H1 (cell line): ENCODE measurements around the gene ADAM12. TPM values are rescaled to one million over a fixed set of nuclear protein-coding genes. Genes with fewer than 3 reads are reported as not detected.

Experiments
- CTCF ChIA-PET: fragments of 300-600 bp; sonication (Branson Sonifier 250); formaldehyde crosslinking; loops from one replicate; lab custom pipeline; 2021; ENCODE audit not compliant: partially characterized antibody; lab: Charles Lee
- POLR2A ChIA-PET: fragments of 300-600 bp; sonication (Branson Sonifier 250); formaldehyde crosslinking; loops from one replicate; lab custom pipeline; 2021; ENCODE audit warnings: inconsistent platforms; ENCODE audit not compliant: partially characterized antibody; lab: Charles Lee
- DNase-seq, 2 experiments: peaks; one replicate each; pipeline versions ENCODE4 v3.0.0 to v3.0.0-alpha.2; 2010 to 2022; ENCODE audit warnings: low spot score in 2 of 2, low read depth in 1 of 2, mixed read lengths in 1 of 2
- FAIRE-seq: peaks from 2 replicates; lab custom pipeline; 2011; peaks lifted over from hg19 to GRCh38; lab: Jason Lieb, UNC
- H2AFZ ChIP-seq: 2 replicates; pipeline ENCODE4 v1.8.1; 2012; ENCODE audit warnings: low read length, inconsistent platforms
- H2AK5ac ChIP-seq: 2 replicates; pipeline ENCODE4 v1.6.1; 2013; ENCODE audit warnings: low read depth, low read length
- H2BK120ac ChIP-seq: replicated peaks from 2 replicates; pipeline ENCODE3; 2013; ENCODE audit warnings: low read depth, low read length, inconsistent platforms
- H2BK12ac ChIP-seq: 2 replicates; pipeline ENCODE4 v1.6.1; 2013; ENCODE audit warnings: low read depth, low read length
- H2BK15ac ChIP-seq: 2 replicates; pipeline ENCODE4 v1.6.1; 2013; ENCODE audit warnings: low read length
- H2BK20ac ChIP-seq: 2 replicates; pipeline ENCODE4 v1.6.1; 2013; ENCODE audit warnings: low read length
- H2BK5ac ChIP-seq: 2 replicates; pipeline ENCODE4 v1.6.1; 2013; ENCODE audit warnings: low read depth, low read length
- H3K14ac ChIP-seq: 2 replicates; pipeline ENCODE4 v1.6.1; 2013; ENCODE audit warnings: inconsistent platforms; ENCODE audit not compliant: insufficient read length
- H3K18ac ChIP-seq: 2 replicates; pipeline ENCODE4 v1.6.1; 2013; ENCODE audit warnings: low read length; ENCODE audit errors: extremely low read depth
- H3K23ac ChIP-seq: 2 replicates; pipeline ENCODE4 v1.6.1; 2013; ENCODE audit warnings: inconsistent platforms; ENCODE audit not compliant: insufficient read length
- H3K23me2 ChIP-seq: 2 replicates; pipeline ENCODE4 v1.6.1; 2013; ENCODE audit warnings: low read depth, low read length
- H3K27ac ChIP-seq: 2 replicates; pipeline ENCODE4 v1.6.1; 2011; ENCODE audit warnings: low read depth, low read length, inconsistent platforms
- H3K27me3 ChIP-seq, 4 experiments: replicated peaks in 1 of 4; 1 replicate in 1 of 4; 2 replicates in 3 of 4; pipeline versions ENCODE4 v1.6.1 to v1.8.1; 2011 to 2013; ENCODE audit warnings: low read length in 3 of 4, mild to moderate bottlenecking in 3 of 4, inconsistent platforms in 2 of 4, mixed read lengths in 2 of 4, moderate library complexity in 1 of 4; ENCODE audit not compliant: control insufficient read depth in 3 of 4, insufficient read depth in 3 of 4; ENCODE audit errors: extremely low read depth in 1 of 4
- H3K36me3 ChIP-seq, 4 experiments: 2 replicates each; pipeline versions ENCODE4 v1.6.1 to v1.8.1; 2011 to 2013; ENCODE audit warnings: mild to moderate bottlenecking in 4 of 4, low read length in 3 of 4, moderate library complexity in 2 of 4, control low read depth in 1 of 4, inconsistent platforms in 1 of 4; ENCODE audit not compliant: insufficient read depth in 4 of 4, control insufficient read depth in 2 of 4
- H3K4ac ChIP-seq: replicated peaks from 2 replicates; pipeline ENCODE3; 2013; ENCODE audit warnings: low read length, low read depth, mixed read lengths, inconsistent platforms; ENCODE audit not compliant: insufficient read length
- H3K4me1 ChIP-seq, 4 experiments: replicated peaks in 1 of 4; 1 replicate in 1 of 4; 2 replicates in 3 of 4; pipeline versions ENCODE4 v1.6.1 to v1.8.1; 2011 to 2013; ENCODE audit warnings: low read length in 3 of 4, inconsistent platforms in 2 of 4, mixed read lengths in 1 of 4; ENCODE audit not compliant: insufficient read depth in 4 of 4, control insufficient read depth in 3 of 4
- H3K4me2 ChIP-seq, 2 experiments: 2 replicates each; pipeline versions ENCODE4 v1.6.1 to v1.8.1; 2011 to 2013; ENCODE audit warnings: low read depth in 2 of 2, low read length in 2 of 2, control low read depth in 1 of 2, inconsistent platforms in 1 of 2, mild to moderate bottlenecking in 1 of 2; ENCODE audit not compliant: insufficient read depth in 1 of 2
- H3K4me3 ChIP-seq, 4 experiments: fragments of 200-600, 300-600 bp in 1 of 4; sonication (generic), shearing (Covaris generic), sonication (Bioruptor Twin) in 1 of 4; 2 replicates each; pipeline versions ENCODE4 v1.5.1 to v1.8.1; 2011 to 2016; ENCODE audit warnings: low read length in 4 of 4, low read depth in 3 of 4, control low read depth in 2 of 4, inconsistent platforms in 2 of 4, mild to moderate bottlenecking in 2 of 4, mixed read lengths in 1 of 4, moderate library complexity in 1 of 4; ENCODE audit not compliant: insufficient read depth in 2 of 4; ENCODE audit errors: extremely low read depth in 1 of 4
- H3K56ac ChIP-seq: replicated peaks from 2 replicates; pipeline ENCODE3; 2013; ENCODE audit warnings: low read depth, mild to moderate bottlenecking, mixed read lengths, low read length, inconsistent platforms; ENCODE audit not compliant: insufficient read length
- H3K79me1 ChIP-seq: 2 replicates; pipeline ENCODE4 v1.6.1; 2013; ENCODE audit warnings: low read depth, low read length, control low read depth
- H3K79me2 ChIP-seq, 2 experiments: 2 replicates each; pipeline versions ENCODE4 v1.6.1 to v1.8.1; 2012 to 2013; ENCODE audit warnings: low read length in 2 of 2, mild to moderate bottlenecking in 2 of 2, inconsistent platforms in 1 of 2; ENCODE audit not compliant: insufficient read depth in 2 of 2, control insufficient read depth in 1 of 2
- H3K9ac ChIP-seq, 4 experiments: replicated peaks in 1 of 4; 1 replicate in 1 of 4; 2 replicates in 3 of 4; pipeline versions ENCODE4 v1.6.1 to v1.8.1; 2011 to 2013; ENCODE audit warnings: low read depth in 3 of 4, low read length in 3 of 4, control low read depth in 2 of 4, mild to moderate bottlenecking in 2 of 4, moderate library complexity in 2 of 4, inconsistent platforms in 1 of 4; ENCODE audit errors: extremely low read depth in 1 of 4
- H3K9me3 ChIP-seq, 2 experiments: 2 replicates each; pipeline versions ENCODE4 v1.6.1 to v1.8.1; 2012 to 2013; ENCODE audit warnings: mild to moderate bottlenecking in 2 of 2, moderate library complexity in 2 of 2, control low read depth in 1 of 2, inconsistent platforms in 1 of 2, low read depth in 1 of 2, low read length in 1 of 2, mixed read lengths in 1 of 2; ENCODE audit not compliant: insufficient read depth in 2 of 2
- H4K20me1 ChIP-seq, 2 experiments: replicated peaks in 1 of 2; 2 replicates each; pipeline versions ENCODE3 to v1.8.1; 2011 to 2013; ENCODE audit warnings: inconsistent platforms in 2 of 2, low read length in 2 of 2, mild to moderate bottlenecking in 1 of 2; ENCODE audit not compliant: insufficient read depth in 2 of 2, control insufficient read depth in 1 of 2
- H4K5ac ChIP-seq: 2 replicates; pipeline ENCODE4 v1.6.1; 2013; ENCODE audit warnings: low read length, low read depth, mixed read lengths, inconsistent platforms; ENCODE audit not compliant: insufficient read length
- H4K8ac ChIP-seq: 2 replicates; pipeline ENCODE4 v1.8.0; 2013; ENCODE audit warnings: mild to moderate bottlenecking, moderate library complexity, low read length, inconsistent platforms; ENCODE audit not compliant: insufficient read depth; ENCODE audit errors: extremely low read depth
- H4K91ac ChIP-seq: replicated peaks from 2 replicates; pipeline ENCODE3; 2013; ENCODE audit warnings: low read length, mixed read lengths, inconsistent platforms; ENCODE audit not compliant: insufficient read length
- BRCA1 ChIP-seq: IDR thresholded peaks from 2 replicates; pipeline ENCODE4 v1.6.1; 2012; ENCODE audit warnings: low read depth, low read length, improper control_type of control experiment
- CREB1 ChIP-seq: IDR thresholded peaks from 2 replicates; pipeline ENCODE4 v1.6.1; 2012; ENCODE audit warnings: inconsistent platforms
- NANOG ChIP-seq: IDR thresholded peaks from 2 replicates; pipeline ENCODE4 v1.6.1; 2011; ENCODE audit warnings: low read length, low read depth, mild to moderate bottlenecking, inconsistent platforms; ENCODE audit not compliant: insufficient read depth, poor library complexity, severe bottlenecking
- POU5F1 ChIP-seq: IDR thresholded peaks from 2 replicates; pipeline ENCODE4 v1.6.1; 2011; ENCODE audit warnings: low read depth, mild to moderate bottlenecking, low read length, moderate library complexity
- RNF2 ChIP-seq: fragments of 200-900, 300-1000 bp; sonication (generic); IDR thresholded peaks from 2 replicates; pipeline ENCODE4 v1.7.1; 2016; ENCODE audit warnings: borderline replicate concordance, low read depth, mild to moderate bottlenecking, antibody characterized with exemption, low read length; ENCODE audit not compliant: poor library complexity, severe bottlenecking; ENCODE audit errors: missing control alignments
- SIRT6 ChIP-seq: IDR thresholded peaks from one replicate; pipeline ENCODE4 v1.7.1; 2012; ENCODE audit warnings: low read length, inconsistent platforms
- SUZ12 ChIP-seq: fragments of 200-600 bp; sonication (generic); IDR thresholded peaks from 2 replicates; pipeline ENCODE4 v1.6.1; 2012; ENCODE audit warnings: mild to moderate bottlenecking, inconsistent platforms, low read length, moderate library complexity, mixed read lengths
- TAF7 ChIP-seq: optimal IDR thresholded peaks from 2 replicates; pipeline ENCODE3; 2011; ENCODE audit warnings: low read depth, mild to moderate bottlenecking, inconsistent platforms, low read length, moderate library complexity, borderline replicate concordance
- TBP ChIP-seq: IDR thresholded peaks from 2 replicates; pipeline ENCODE4 v1.6.1; 2011; ENCODE audit warnings: low read depth, low read length, improper control_type of control experiment
- WGBS, 2 experiments: shearing (Covaris generic) in 1 of 2; methylation state at CpG; one replicate each; pipeline versions ENCODE4 v1.1.6 to v1.1.7; 2013 to 2015; ENCODE audit warnings: low lambda C conversion rate in 2 of 2, mixed read lengths in 2 of 2, inconsistent platforms in 1 of 2, low coverage in 1 of 2, missing lambda C conversion rate in 1 of 2; ENCODE audit not compliant: insufficient replicate concordance in 2 of 2, insufficient coverage in 1 of 2, insufficient read length in 1 of 2; ENCODE audit errors: extremely low coverage in 1 of 2, missing lambda C conversion rate in 1 of 2; 5-methylcytosine and 5-hydroxymethylcytosine counted together
- polyA plus RNA-seq, 7 experiments: library from polyadenylated mRNA; depleted of rRNA in 3 of 7; stranded (reverse) in 5 of 7; unstranded in 2 of 7; fragments of >200 nt in 5 of 7; fragments of 200-250 nt in 2 of 7; gene quantifications; 1 replicate in 5 of 7; 2 replicates in 1 of 7; 4 replicates in 1 of 7; pipeline versions ENCODE4 v1.2.1 to v1.2.3, GENCODE V29; 2011 to 2013; ENCODE audit warnings: missing spikeins in 2 of 7, mixed read lengths in 2 of 7
- total RNA-seq: library from RNA; stranded (reverse); fragmentation: NEBNext Ultra II Directional; extraction: Animal tissue kit (Norgen Biotek cat#: 25700); gene quantifications from 2 replicates; pipeline ENCODE4 v1.2.1, GENCODE V29; 2021

ADAM12 gene
- total and polyA plus RNA-seq, 2 of the 8 experiments (the other 6 are each of a cell fraction or from before 2014, with no cell fraction given), result 0.07 to 0.17 TPM

GRCh38 chr10:126351021-126351420 is 37.3 kb downstream of the ADAM12 start:
- H3K56ac ChIP-seq, result no peak overlapping the region
- no peaks in the 10 kb centered on the region for H3K23me2 ChIP-seq
- H3K27me3 ChIP-seq, result no peaks in the 10 kb centered on the region
- H3K4me2 ChIP-seq, result no peak overlapping the region
- no peak for DNase-seq
- no peak overlapping the region for H3K4ac ChIP-seq
- no peak overlapping the region for H2BK12ac ChIP-seq
- H4K8ac ChIP-seq, result no peak overlapping the region
- no peak overlapping the region for H4K91ac ChIP-seq
- CTCF ChIA-PET, result no interaction called here
- H3K27ac ChIP-seq, result no peak overlapping the region
- H3K36me3 ChIP-seq, result no peaks in the 10 kb centered on the region
- no peaks in the 10 kb centered on the region for H4K20me1 ChIP-seq
- no peak overlapping the region for H2AFZ ChIP-seq
- no peak overlapping the region for H3K9ac ChIP-seq
- no peak overlapping the region for H3K4me3 ChIP-seq
- H3K18ac ChIP-seq, result no peak overlapping the region
- H2BK15ac ChIP-seq, result no peak overlapping the region
- no peak overlapping the region for H2BK5ac ChIP-seq
- H2AK5ac ChIP-seq, result no peak overlapping the region
- no peaks in the 10 kb centered on the region for H3K79me1 ChIP-seq
- H2BK20ac ChIP-seq, result no peak overlapping the region
- H3K79me2 ChIP-seq, result no peaks in the 10 kb centered on the region
- no peak overlapping the region for H3K14ac ChIP-seq
- no peak for FAIRE-seq
- WGBS, 2 experiments, result 90% methylated on average over 6 of the region's 6 CpGs; no CpG with 5 or more reads in 1 of the 2 experiments
- no peak overlapping the region for H2BK120ac ChIP-seq
- H3K4me1 ChIP-seq, result peaks cover 0 to 2% (median 0%) of the 10 kb centered on the region in 4 experiments; a peak in 1 of 7 replicates
- POLR2A ChIA-PET, result no interaction called here
- H4K5ac ChIP-seq, result no peak overlapping the region
- H3K23ac ChIP-seq, result no peak overlapping the region
- peaks cover 3 to 6% of the 10 kb centered on the region in 2 experiments; a peak in 1 of 4 replicates for H3K9me3 ChIP-seq
- TF ChIP-seq SIRT6 (no peak), TBP (no peak), POU5F1 (no peak), BRCA1 (no peak), RNF2 (no peak), TAF7 (no peak), CREB1 (no peak), NANOG (no peak), SUZ12 (no peak)
